ENCODE measurements around the gene PRCC.

The PRCC gene

GRCh38 chr1:156840898-156841279 is 73.6 kb downstream of the PRCC start:
- no peak for DNase-seq

- DNase-seq, result no peak
These were observed 74.0 kb downstream of the PRCC start for GRCh38 chr1:156841295-156841855.

- DNase-seq, result no peak
These were observed 75.4 kb downstream of the PRCC start for GRCh38 chr1:156842618-156843300.

- DNase-seq, result no peak
These were observed 76.8 kb downstream of the PRCC start for GRCh38 chr1:156844102-156844501.

- no peak for DNase-seq
These were observed 77.3 kb downstream of the PRCC start for GRCh38 chr1:156844638-156845037.

- no peak for DNase-seq
These were observed 78.0 kb downstream of the PRCC start for GRCh38 chr1:156845055-156845952.

- no peak for DNase-seq
These were observed 78.7 kb downstream of the PRCC start for GRCh38 chr1:156845953-156846545.

GRCh38 chr1:156846643-156847042 is 79.3 kb downstream of the PRCC start:
- no peak for DNase-seq

- DNase-seq, result no peak
These were observed 80.5 kb downstream of the PRCC start for GRCh38 chr1:156847591-156848460.

- peak in 1 of 56 donors; percentile 6 for DNase-seq
These were observed 81.3 kb downstream of the PRCC start for GRCh38 chr1:156848461-156849150.

GRCh38 chr1:156849151-156849496 is 81.8 kb downstream of the PRCC start:
- DNase-seq, result no peak

Data from amygdala (tissue), 56 donors.